Gastroesophageal sphincter (tissue), 3 donors: Measurements from ENCODE around the gene COX19.

Source experiments
- CTCF ChIP-seq, 4 experiments: fragments of 200-600 bp in 2 of 4; fragments of 450-650 bp in 2 of 4; sonication (generic) in 1 of 4; IDR thresholded peaks; one replicate each; pipeline ENCODE4 v1.5.1; 2017 to 2019; ENCODE audit warnings: antibody characterized with exemption in 4 of 4, mild to moderate bottlenecking in 2 of 4, moderate library complexity in 2 of 4
- EP300 ChIP-seq: sonication (generic); formaldehyde crosslinking; IDR thresholded peaks from one replicate; pipeline ENCODE4 v1.6.1; 2017; ENCODE audit warnings: antibody characterized with exemption, mild to moderate bottlenecking
- POLR2AphosphoS5 ChIP-seq: sonication (generic); formaldehyde crosslinking; IDR thresholded peaks from one replicate; pipeline ENCODE4 v1.6.1; 2017; ENCODE audit warnings: antibody characterized with exemption

DNA sequence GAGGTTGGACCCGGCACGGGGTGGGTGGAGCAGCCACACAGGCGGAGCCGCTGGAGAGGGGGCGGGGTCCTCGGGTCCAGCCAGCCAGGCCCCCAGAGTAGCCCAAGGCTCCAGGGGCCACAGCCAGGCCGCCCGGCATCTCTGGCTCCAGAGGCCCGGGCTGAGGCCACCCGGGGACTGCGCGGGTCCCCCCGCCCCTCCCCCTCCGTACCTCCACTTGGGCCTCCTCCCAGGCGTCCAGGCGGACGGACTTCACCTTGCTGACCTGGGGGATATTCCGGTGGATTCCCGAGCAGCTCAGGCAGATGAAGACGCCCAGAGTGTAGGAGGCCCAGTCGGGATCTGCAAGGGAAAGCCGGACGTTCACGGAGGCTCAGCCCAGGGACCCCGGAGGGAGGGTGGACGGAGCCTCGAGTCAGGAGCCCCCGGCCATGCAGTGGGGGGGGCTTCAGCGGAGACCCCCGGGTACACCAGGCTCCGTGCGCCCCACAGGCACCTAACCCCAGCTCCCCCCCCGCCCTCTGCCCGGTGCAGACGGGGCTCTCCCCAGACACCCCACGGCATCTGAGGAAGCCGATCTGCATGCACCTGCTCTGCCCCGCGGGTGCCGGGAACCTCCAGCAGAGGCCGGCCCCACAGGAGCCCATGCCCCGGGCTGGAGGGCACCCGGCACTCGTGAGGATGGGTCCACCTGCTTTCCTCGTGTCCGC, 40.0 kb downstream of the COX19 start:
- no peak for TF ChIP-seq POLR2AphosphoS5
- no peak for TF ChIP-seq CTCF (IDR thresholded peaks at IDR 0.05)
- no peak for TF ChIP-seq EP300
